ENCODE results near the gene SLC29A1.

The SLC29A1 gene

GRCh38 chr6:44245391-44245911 is 22.1 kb downstream of the SLC29A1 start:
- TF ChIP-seq CTCF (IDR thresholded peaks at IDR 0.05; ENCODE audit: insufficient read depth, low read length, poor library complexity, severe bottlenecking) (no peak), EZH2phosphoT487 (conservative IDR thresholded peaks at IDR 0.05; ENCODE audit: low read length) (no peak)
- Histone ChIP-seq H3K9me3 (ENCODE audit: insufficient read depth, low read length) (no peaks in the 10 kb centered on the region), H4K20me1 (ENCODE audit: low read depth, low read length) (peaks cover 30% of the 10 kb centered on the region), H3K36me3 (ENCODE audit: low read length) (peaks cover 30% of the 10 kb centered on the region), H3K79me2 (ENCODE audit: insufficient read depth, low read length) (peaks cover 36% of the 10 kb centered on the region), H3K4me2 (ENCODE audit: low read depth, low read length, poor library complexity, severe bottlenecking) (peak overlapping the region; percentile 56), H3K9me2 (replicated peaks; ENCODE audit: insufficient read depth, low read length) (no peaks in the 10 kb centered on the region), H3K27ac (ENCODE audit: low read depth, low read length) (no peak overlapping the region), H2AFZ (ENCODE audit: low read depth, low read length, severe bottlenecking) (peak overlapping the region; percentile 80), H3F3A (ENCODE audit: insufficient read depth) (peaks cover 37% of the 10 kb centered on the region), H3K9ac (ENCODE audit: low read length) (peak overlapping the region; percentile 90), H3K4me3 (ENCODE audit: insufficient read depth, low read length, poor library complexity, severe bottlenecking) (peak overlapping the region; percentile 96), H3K27me3 (ENCODE audit: low read length) (no peaks in the 10 kb centered on the region)

- Histone ChIP-seq H3K9me2 (replicated peaks; ENCODE audit: insufficient read depth, low read length) (no peaks in the 10 kb centered on the region), H3K79me2 (ENCODE audit: insufficient read depth, low read length) (peaks cover 39% of the 10 kb centered on the region), H3K27me3 (ENCODE audit: low read length) (no peaks in the 10 kb centered on the region), H4K20me1 (ENCODE audit: low read depth, low read length) (peaks cover 37% of the 10 kb centered on the region), H3K4me2 (ENCODE audit: low read depth, low read length, poor library complexity, severe bottlenecking) (peak overlapping the region; percentile 56), H3K9me3 (ENCODE audit: insufficient read depth, low read length) (no peaks in the 10 kb centered on the region), H3K4me3 (ENCODE audit: insufficient read depth, low read length, poor library complexity, severe bottlenecking) (peak overlapping the region; percentile 96), H3K9ac (ENCODE audit: low read length) (peak overlapping the region; percentile 90), H3K36me3 (ENCODE audit: low read length) (peaks cover 37% of the 10 kb centered on the region), H2AFZ (ENCODE audit: low read depth, low read length, severe bottlenecking) (peak overlapping the region; percentile 80), H3F3A (ENCODE audit: insufficient read depth) (peaks cover 44% of the 10 kb centered on the region), H3K27ac (ENCODE audit: low read depth, low read length) (peak overlapping the region; percentile 85)
- TF ChIP-seq EZH2phosphoT487 (conservative IDR thresholded peaks at IDR 0.05; ENCODE audit: low read length): no peak
- peak; percentile 85 for TF ChIP-seq CTCF (IDR thresholded peaks at IDR 0.05; ENCODE audit: insufficient read depth, low read length, poor library complexity, severe bottlenecking)
These were observed 22.7 kb downstream of the SLC29A1 start for GRCh38 chr6:44245912-44246662.

GRCh38 chr6:44246663-44247337 is 23.4 kb downstream of the SLC29A1 start, which contains the start of gene HSP90AB1:
HSP90AB1 (plus strand) TSS chr6:44247101; CDS start chr6:44248630, 1,529 bp downstream.
- H3K4me3 ChIP-seq (ENCODE audit: insufficient read depth, low read length, poor library complexity, severe bottlenecking): peak within 1 kb of the TSS; percentile 96
- peaks cover 39% of the 10 kb centered on the region for H3K79me2 ChIP-seq (ENCODE audit: insufficient read depth, low read length)
- peaks cover 44% of the 10 kb centered on the region for H3K36me3 ChIP-seq (ENCODE audit: low read length)
- no peaks in the 10 kb centered on the region for H3K9me3 ChIP-seq (ENCODE audit: insufficient read depth, low read length)
- peak within 1 kb of the TSS; percentile 90 for H3K9ac ChIP-seq (ENCODE audit: low read length)
- H3K27ac ChIP-seq (ENCODE audit: low read depth, low read length): peak within 1 kb of the TSS; percentile 85
- H3K4me2 ChIP-seq (ENCODE audit: low read depth, low read length, poor library complexity, severe bottlenecking): peak within 1 kb of the TSS; percentile 74
- H3K9me2 ChIP-seq (replicated peaks; ENCODE audit: insufficient read depth, low read length): no peaks in the 10 kb centered on the region
- peaks cover 44% of the 10 kb centered on the region for H4K20me1 ChIP-seq (ENCODE audit: low read depth, low read length)
- H2AFZ ChIP-seq (ENCODE audit: low read depth, low read length, severe bottlenecking): peak within 1 kb of the TSS; percentile 80
- peaks cover 51% of the 10 kb centered on the region for H3F3A ChIP-seq (ENCODE audit: insufficient read depth)
- no peaks in the 10 kb centered on the region for H3K27me3 ChIP-seq (ENCODE audit: low read length)
- TF ChIP-seq EZH2phosphoT487 (conservative IDR thresholded peaks at IDR 0.05; ENCODE audit: low read length): no peak
- no peak for TF ChIP-seq CTCF (IDR thresholded peaks at IDR 0.05; ENCODE audit: insufficient read depth, low read length, poor library complexity, severe bottlenecking)
